NCI-H526 treated with DMSO at 0.1 percent for 48 hours (cell line): ENCODE data around the gene COA1.
"Not testable (repeated sequence)": the region's sequence is repeated elsewhere in the genome, so short reads cannot be mapped to it uniquely, and the experiment has no call there.

Source experiments
- DNase-seq: peaks from one replicate; lab custom pipeline; 2025; lab: John Stamatoyannopoulos, UW

Gene COA1, protein sequence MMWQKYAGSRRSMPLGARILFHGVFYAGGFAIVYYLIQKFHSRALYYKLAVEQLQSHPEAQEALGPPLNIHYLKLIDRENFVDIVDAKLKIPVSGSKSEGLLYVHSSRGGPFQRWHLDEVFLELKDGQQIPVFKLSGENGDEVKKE

DNA sequence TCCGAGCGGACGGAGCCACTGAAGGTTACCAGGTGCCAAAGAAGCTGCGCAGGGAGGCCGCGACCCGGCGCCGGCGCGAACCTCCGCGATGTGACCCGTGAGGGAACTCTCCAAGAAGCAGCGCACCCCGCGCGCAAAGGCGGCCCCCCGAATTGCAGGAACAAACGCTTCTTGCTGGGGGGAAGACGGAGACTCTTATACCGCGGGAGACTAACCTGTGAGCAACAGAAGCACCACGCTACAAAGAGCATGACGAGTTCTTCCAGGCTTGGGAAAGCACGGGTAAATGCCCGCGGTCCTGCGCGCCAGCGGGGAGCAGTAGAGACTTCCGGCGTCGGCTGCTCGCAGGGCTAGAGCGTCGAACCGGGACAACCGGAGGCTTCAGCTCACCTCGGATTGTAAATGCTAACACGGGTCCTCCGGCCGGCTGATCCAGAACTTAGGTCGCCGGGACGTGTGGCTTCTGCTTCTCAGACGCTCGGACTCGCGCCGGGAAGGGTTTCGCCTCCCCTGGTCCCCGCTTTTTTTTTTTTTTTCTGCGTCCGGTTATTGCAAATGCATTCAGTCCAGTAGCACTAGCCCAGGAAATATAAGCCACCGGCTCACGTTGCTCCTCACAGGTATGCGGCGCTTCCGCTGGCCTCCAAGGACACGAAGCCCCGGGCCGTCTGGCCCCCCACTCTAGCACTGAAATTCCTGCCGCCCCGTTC lies at the start of gene COA1:
Gene COA1 (minus strand): TSS at position 310 of the 710 bp plus-strand sequence. CDS start 80,909 bp downstream, outside the sequence.
- peak; percentile 85 for DNase-seq

DNA sequence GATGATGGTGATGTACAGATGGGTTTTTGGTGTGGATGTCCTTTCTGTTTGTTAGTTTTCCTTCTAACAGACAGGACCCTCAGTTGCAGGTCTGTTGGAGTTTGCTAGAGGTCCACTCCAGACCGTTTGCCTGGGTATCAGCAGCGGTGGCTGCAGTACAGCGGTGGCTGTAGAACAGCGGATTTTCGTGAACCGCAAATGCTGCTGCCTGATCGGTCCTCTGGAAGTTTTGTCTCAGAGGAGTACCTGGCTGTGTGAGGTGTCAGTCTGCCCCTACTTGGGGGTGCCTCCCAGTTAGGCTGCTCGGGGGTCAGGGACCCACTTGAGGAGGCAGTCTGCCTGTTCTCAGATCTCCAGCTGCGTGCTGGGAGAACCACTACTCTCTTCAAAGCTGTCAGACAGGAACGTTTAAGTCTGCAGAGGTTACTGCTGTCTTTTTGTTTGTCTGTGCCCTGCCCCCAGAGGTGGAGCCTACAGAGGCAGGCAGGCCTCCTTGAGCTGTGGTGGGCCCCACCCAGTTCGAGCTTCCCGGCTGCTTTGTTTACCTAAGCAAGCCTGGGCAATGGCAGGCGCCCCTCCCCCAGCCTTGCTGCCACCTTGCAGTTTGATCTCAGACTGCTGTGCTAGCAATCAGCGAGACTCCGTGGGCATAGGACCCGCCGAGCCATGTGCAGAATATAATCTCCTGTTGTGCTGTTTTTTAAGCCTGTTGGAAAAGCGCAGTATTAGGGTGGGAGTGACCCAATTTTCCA lies 49.1 kb upstream of the COA1 start:
- not testable (repeated sequence) for DNase-seq

DNA sequence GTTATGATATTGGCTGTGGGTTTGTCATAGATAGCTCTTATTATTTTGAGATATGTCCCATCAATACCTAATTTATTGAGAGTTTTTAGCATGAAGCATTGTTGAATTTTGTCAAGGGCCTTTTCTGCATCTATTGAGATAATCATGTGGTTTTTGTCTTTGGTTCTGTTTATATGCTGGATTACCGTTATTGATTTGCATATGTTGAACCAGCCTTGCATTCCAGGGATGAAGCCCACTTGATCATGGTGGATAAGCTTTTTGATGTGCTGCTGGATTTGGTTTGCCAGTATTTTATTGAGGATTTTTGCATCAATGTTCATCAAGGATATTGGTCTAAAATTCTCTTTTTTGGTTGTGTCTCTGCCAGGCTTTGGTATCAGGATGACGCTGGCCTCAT lies 45.9 kb upstream of the COA1 start:
- DNase-seq, result not testable (repeated sequence)

DNA sequence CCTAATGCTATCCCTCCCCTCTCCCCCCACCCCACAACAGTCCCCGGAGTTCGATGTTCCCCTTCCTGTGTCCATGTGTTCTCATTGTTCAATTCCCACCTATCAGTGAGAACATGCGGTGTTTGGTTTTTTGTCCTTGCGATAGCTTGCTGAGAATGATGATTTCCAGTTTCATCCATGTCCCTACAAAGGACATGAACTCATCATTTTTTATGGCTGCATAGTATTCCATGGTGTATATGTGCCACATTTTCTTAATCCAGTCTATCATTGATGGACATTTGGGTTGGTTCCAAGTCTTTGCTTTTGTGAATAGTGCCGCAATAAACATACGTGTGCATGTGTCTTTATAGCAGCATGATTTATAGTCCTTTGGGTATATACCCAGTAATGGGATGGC lies 43.9 kb upstream of the COA1 start:
- not testable (repeated sequence) for DNase-seq

DNA sequence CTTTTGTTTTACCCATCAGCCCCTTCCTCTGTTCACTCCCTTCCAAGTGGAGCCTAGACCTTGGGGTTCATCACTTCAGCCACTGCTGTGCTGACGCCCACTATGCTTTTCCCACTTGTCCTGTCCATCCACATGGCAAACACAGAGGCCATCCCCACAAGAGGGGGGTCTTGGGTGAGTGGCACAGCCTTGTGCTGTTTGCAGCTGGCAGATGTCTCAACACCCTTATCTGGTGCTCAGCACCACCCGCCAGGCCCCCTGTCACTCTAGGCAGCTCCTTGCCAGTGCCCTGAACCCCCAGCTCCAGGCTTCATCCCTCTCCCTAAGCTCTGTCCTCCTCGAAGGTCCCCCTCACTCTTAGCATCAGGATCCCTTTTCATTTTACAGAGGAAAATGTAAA lies 42.2 kb upstream of the COA1 start:
- no peak for DNase-seq

DNA sequence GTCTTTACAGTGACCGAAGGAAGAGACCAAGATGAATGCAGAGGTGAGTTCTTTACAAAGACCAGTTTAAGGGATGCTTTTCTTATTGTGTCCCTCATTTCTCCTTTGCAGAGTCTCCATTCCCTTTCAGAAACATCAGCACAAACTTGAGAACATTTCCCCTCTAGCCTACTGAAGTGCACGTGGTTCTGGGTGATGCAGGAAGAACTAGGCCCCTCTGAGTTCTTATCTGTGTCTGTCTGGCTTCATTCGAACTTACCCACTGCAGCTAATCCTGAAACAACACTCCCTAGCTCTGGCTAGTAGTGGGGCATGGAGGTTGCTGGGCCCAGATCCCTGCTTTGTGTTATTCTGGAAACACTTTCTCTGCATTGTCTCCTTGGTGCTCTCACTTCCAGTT lies 41.8 kb upstream of the COA1 start:
- no peak for DNase-seq

DNA sequence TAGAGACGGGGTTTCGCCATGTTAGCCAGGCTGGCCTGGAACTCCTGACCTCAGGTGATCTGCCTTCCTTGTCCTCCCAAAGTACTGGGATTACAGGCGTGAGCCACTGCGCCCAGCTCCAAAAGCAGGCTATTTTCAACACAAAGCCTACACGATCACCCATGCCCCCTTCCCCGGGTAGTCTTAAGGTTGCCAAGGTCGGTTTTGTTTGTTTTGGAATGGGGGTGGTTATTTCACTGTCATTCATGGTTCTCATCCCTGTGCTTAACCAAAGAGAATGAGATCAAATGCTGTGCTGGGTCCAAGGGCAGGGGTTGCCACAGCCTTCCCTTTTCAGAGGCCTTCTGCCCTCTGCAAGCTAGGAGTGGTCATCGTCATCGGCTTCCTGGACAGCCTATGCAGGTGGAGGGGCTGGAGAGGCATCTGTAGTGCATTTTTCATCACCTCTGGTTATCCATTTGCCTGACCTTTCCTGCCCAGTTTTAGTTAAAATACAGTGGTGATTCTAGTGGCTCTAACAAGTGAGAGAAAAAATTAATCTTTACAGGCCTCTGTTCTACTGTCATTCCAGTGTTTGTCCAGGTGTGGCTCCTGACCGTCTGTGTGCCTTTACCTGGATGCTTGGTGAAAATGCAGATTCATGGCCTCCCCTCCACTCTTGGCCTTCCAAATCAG lies 40.6 kb upstream of the COA1 start:
- DNase-seq, result no peak

DNA sequence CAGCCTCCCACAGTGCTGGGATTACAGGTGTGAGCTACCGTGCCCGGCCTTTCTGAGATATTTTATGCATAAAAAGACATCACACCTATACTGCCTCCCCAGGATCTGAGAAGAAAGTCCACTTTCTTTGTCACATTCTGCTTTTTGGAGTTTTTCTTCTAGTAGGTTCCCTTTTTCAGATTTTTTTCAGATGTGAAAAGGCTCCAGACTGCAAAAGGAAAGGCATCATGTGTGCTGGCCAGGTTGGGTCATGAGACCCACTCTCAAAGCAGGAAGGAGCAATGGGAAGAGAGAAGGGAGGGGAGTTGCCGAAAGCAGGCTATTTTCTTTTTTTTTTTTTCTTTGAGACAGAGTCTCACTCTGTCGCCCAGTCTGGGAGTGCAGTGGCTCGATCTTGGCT lies 40.0 kb upstream of the COA1 start:
- no peak for DNase-seq

DNA sequence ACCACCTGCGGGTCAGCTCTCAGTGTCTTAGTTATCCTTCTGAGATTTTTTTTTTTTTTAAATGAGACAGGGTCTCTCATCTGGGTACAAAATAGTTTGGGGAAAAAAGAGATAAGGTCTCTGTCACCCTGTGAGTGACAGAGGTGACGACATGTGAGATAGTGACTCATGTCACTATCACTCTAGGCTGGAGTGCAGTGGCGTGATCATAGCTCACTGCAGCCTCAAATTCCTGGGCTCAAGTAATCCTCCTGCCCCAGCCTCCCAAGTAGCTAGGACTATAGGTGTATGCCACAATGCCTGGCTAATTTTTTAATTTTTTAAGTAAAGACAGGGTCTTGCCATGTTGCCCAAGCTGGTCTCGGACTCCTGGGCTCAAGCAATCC lies 39.6 kb upstream of the COA1 start:
- no peak for DNase-seq

DNA sequence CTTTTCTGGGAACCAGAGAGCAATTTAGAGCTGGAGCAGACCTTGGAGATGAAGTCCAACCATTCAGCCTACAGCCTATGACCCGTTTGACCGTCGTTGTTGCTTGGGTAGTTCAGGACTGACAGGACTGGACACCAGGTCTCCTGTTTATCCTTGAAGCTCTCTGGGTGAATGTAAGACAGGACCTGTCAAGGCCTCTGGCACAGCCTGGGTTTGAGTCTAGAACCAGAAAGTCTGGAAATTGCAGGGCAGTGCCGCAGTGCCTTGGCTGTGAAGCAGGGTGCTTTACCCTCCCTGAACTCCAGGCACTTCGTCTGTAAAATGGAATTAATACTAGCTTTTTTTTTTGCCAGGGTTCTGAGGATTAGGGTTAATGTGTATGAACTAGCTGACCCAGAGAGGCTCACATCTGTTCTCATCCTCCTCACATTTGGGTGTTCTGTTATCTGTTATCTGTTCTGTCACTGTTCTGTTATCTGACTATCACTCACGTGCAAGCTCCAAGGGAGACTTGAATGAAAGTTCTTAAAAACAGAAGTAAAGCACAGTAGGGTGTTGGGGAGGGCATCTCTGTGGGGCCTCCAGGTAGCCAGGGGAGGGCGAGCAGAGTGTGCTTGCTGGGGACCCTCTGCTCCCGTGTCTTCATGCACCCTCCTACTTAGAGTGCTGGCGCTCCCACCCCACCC lies 39.0 kb upstream of the COA1 start:
- DNase-seq, result no peak

DNA sequence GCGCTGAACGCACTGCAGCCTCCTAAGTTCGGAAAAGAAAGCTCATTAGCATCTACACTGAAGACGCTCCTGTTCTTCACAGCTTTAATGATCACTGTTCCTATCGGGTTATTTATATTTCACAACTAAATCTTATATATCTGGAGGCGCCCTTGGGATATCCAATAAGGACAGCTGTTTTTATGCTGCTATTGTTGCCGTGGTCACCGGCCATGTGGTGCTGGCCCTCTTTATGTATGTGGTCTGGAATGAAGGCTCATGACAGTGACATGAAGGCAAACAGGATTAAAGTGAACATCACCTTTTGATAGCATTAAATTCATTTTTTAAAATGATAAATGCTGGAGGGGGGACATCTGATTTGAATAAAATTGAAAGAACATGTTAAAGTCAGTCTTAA lies 38.0 kb upstream of the COA1 start:
- DNase-seq, result no peak

DNA sequence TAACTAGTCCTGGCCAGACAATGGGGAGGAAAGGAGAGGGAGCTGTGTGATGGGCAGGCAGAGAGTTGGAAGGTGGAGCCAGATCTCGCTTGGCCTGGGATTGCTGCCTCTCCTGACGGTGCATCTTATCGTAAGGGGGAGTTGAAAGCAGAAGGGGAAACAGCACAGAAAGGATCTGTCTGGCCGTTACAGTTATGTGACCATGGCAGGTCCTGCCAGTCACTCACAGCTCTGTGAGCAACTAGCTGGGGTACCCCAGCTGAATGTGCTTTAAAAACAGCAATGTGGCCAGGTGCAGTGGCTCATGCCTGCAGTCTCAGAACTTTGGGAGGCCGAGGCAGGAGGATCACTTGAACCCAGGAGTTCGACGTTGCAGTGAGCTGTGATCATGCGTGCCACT lies 37.2 kb upstream of the COA1 start:
- no peak for DNase-seq

DNA sequence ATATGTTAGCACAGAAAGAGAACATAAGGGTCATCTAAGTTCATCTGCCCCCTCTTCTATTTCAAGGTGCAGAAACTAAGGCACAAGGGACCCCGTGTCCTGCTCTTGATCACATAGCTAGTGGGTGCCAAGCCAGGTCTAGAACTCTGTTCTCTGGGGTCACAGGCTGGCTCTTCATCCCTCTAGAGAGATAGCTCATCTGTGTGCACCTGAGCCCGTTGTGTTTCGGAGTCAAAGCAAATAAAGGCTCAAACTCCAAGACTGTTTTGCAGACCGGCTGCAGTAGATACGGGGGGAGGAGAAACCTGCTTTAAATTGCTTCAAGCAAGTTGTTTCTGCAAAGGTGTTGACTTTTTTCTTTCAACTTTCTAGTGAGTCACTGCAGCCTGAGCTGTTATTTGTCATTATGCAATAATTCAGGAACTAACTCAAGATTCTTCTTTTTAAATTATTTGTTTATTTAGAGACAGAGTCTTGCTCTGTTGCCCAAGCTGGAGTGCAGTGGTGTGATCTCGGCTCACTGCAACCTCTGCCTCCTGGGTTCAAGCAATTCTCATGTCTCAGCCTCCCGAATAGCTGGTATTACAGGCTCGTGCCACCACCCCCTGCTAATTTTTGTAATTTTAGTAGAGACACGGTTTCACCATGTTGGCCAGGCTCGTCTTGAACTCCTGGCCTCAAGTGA lies 35.6 kb upstream of the COA1 start:
- no peak for DNase-seq

DNA sequence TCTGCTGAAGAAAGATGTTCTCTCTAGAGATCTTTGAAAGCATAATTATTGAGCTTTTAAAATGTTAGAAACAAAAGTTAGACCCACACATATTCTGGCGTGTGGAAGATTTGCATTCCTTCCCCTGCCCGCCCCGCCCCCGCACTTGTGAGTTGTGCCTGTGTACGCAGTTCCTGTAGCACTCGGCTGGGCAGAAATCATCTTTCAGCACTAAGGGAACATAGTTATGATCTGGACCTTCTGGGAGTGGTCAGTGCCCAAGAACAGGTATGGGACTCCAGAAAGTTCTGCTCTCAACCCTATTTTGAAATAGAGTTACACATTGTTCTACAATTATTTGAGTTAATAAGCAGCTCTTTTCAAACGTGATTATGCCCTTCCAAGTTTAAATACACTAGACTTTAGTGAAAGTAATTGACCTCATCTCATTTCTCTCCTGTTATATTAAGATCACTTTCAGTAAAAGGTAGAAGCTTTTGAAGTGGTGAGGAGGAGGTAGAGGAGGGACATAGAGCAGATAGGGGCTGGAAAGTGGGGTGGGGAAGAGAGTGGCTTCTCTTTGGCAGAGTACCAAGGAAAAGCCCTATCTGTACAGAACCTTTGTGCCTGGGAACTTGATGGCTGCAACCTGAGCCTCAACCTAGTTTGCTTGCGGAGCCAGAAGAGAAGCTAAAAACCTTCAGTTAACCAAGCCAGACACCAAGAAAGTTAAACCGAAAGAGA lies 34.9 kb upstream of the COA1 start:
- no peak for DNase-seq

DNA sequence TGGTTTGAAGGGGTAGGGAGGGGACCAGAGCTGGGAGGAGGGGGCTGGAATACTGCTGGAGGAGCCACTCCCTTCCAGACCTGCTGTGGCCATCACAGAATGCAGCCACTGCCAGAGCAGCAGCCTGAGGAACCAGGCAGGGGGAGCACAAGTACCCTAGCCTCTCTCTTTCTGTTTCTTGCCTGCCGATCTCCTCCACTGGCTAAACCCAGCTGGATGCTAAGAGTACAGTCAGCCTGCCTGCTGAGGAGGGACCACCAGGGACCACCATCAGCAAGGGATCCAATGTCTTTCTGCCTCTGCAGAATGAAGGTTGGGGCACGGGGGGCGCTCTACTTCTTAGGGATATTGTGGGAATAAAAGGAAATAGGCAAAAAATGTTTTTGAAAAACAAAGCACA lies 33.9 kb upstream of the COA1 start:
- no peak for DNase-seq

DNA sequence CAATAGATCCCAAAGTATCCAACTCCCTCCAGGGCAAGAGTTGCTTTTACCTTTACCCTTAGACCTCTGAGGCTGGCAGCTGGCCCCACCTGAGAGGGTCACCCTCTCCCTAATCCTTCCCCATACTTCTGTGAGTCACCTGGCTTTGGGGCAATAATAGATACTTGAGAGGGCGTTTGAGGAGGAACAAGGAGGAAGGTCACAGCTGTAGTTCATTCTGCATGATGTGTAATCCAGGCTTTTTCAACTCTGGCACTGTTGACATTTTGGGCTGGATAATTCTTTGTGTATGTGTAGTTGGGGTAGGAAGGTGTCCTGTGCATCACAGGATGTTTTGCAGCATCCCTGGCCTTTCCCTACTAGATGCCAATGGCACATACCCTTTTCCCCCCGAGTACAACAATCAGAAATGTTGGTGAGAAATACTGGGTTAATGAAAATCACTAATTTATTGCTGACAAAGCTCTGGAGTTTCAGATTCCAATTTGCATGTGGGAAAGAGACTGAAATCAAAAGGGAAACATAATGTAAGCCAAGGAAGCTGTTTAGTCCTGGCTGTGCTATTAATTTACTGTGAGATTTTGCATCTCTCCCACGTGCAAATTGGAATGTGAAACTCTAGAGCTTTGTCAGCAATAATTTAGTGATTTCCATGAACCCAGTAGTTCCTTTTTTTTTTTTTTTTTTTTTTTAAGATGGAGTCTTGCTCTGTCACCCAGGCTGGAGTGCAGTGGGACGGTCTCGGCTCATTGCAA lies 32.8 kb upstream of the COA1 start:
- peak; percentile 21 for DNase-seq

DNA sequence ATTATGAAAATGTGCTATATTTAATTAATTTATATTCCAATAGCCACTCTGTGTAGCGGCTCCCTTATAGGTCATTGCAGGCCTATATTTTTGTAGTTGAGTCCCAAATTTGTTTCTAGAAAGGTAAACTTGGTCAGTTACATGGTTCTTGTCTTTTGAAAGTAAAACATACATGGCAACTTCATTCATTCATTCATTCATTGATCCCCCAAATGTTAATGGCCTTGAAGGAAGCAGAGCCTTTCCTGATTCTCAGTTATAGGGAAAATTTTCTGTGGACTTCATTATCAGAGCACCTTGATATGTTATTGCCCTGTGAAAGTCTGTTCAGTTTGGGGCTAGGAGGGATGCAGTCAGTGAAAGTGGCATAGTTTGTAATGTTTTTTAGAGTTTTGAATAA lies 32.1 kb upstream of the COA1 start:
- DNase-seq, result no peak

DNA sequence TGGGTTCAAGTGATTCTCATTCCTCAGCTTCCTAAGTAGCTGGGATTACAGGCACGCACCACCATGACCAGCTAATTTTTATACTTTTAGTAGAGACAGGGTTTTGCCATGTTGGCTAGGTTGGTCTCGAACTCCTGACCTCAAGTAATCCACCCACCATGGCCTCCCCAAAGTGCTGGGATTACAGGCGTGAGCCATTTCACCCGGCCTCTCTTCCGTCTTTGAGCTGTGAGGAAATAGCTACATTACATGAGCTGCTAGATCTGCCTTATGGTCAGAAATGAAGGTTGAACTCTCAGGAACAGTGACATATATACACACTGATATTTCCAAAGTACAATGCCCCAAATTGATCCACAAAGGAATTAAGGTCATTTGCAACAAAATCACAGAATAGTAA lies 31.5 kb upstream of the COA1 start:
- DNase-seq, result no peak

DNA sequence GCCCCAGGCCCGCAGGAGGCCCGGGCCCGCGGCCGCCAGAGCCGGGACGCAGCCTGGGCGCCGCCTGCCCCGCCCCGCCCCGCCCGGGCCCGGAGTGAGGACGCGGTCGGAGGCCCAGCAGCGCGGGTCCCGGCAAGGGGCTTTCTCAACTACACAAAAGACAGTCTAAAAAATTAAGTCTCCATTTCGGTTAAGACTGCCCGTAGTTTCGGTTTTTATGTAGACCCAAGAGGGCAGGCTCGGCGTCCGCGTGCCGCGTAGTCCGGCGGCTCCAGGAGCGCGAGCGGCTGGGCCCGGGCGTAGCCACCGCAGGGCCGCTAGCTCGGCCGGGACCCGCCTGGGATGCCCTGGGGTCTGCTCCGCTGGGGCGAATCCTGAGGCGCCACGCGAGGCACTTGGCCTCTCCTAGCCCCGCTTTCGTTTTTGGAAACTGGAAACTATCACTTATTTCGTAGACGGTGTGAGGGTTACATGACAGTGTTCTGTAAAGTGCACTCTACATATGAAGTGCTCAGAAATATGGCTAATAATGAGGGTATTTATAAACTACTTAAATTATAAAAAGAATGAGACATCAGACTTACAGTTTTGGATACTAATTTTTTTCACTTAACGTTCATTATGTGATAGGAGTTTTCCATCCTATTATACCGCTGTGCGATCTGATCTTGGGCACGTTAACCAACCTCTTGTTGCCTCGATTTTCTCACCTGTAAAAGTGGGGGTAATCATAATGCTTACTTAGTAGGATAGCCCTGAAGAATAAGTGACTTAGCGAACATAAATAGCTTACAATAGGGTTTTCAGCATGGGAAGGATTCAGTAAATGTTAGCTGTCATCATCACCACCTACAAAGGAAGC lies 29.7 kb upstream of the COA1 start:
- DNase-seq, result peak; percentile 45
